Measurements from ENCODE around the gene TBC1D12. TPM values are rescaled to one million over a fixed set of nuclear protein-coding genes. Genes with fewer than 3 reads are reported as not detected.

TBC1D12 gene
- total and polyA plus RNA-seq, 8 donors = 4.1 to 9.2 (median 5.5) TPM

GRCh38 chr10:94440096-94440495 lies 37.8 kb downstream of the TBC1D12 start:
- DNase-seq = no peak
- H3K4me1 ChIP-seq = peaks cover 0 to 5% (median 0%) of the 10 kb centered on the region in 3 donors
- no peak overlapping the region for H3K4me3 ChIP-seq
- H3K36me3 ChIP-seq = no peaks in the 10 kb centered on the region
- no peak overlapping the region for H3K27ac ChIP-seq
- no peak for FAIRE-seq
- no peaks in the 10 kb centered on the region for H3K27me3 ChIP-seq
- ATAC-seq = no peak
- TF ChIP-seq CTCF (IDR thresholded peaks at IDR 0.05) = no peak
- H3K9me3 ChIP-seq = no peaks in the 10 kb centered on the region
- intact Hi-C loops (cut with DNase I) = no loop called here

- Histone ChIP-seq H3K27ac (no peak overlapping the region), H3K27me3 (no peaks in the 10 kb centered on the region), H3K36me3 (no peaks in the 10 kb centered on the region), H3K9me3 (no peaks in the 10 kb centered on the region), H3K4me1 (no peaks in the 10 kb centered on the region), H3K4me3 (no peak overlapping the region)
- DNase-seq = no peak
- no peak for ATAC-seq
- FAIRE-seq = no peak
- WGBS, 2 donors = 35% methylated on average over 2 of the region's 2 CpGs
- no peak for TF ChIP-seq CTCF (IDR thresholded peaks at IDR 0.05)
- intact Hi-C loops (cut with DNase I) = no loop called here
Measured at GRCh38 chr10:94443047-94443446, 40.7 kb downstream of the TBC1D12 start.

GRCh38 chr10:94443549-94443948 lies 41.2 kb downstream of the TBC1D12 start:
- H3K36me3 ChIP-seq = no peaks in the 10 kb centered on the region
- 83 to 87% methylated on average over 4 of the region's 4 CpGs for WGBS, 2 donors
- FAIRE-seq (no peak), DNase-seq (no peak), ATAC-seq (no peak)
- H3K27me3 ChIP-seq = no peaks in the 10 kb centered on the region
- no peak overlapping the region for H3K27ac ChIP-seq
- no peak for TF ChIP-seq CTCF (IDR thresholded peaks at IDR 0.05)
- no peaks in the 10 kb centered on the region for H3K4me1 ChIP-seq
- H3K4me3 ChIP-seq = no peak overlapping the region
- H3K9me3 ChIP-seq = no peaks in the 10 kb centered on the region
- intact Hi-C loops (cut with DNase I) = no loop called here

GRCh38 chr10:94450782-94451181 lies 48.4 kb downstream of the TBC1D12 start:
- ATAC-seq (no peak), FAIRE-seq (no peak), DNase-seq (no peak)
- no peaks in the 10 kb centered on the region for H3K36me3 ChIP-seq
- no peaks in the 10 kb centered on the region for H3K27me3 ChIP-seq
- no peaks in the 10 kb centered on the region for H3K4me1 ChIP-seq
- intact Hi-C loops (cut with DNase I) = no loop called here
- no peak for TF ChIP-seq CTCF (IDR thresholded peaks at IDR 0.05)
- H3K9me3 ChIP-seq = no peaks in the 10 kb centered on the region
- H3K27ac ChIP-seq = no peak overlapping the region
- H3K4me3 ChIP-seq = no peak overlapping the region

- ATAC-seq (no peak), FAIRE-seq (no peak), DNase-seq (no peak)
- no peak for TF ChIP-seq CTCF (IDR thresholded peaks at IDR 0.05)
- intact Hi-C loops (cut with DNase I) = no loop called here
- H3K4me3 ChIP-seq = no peak overlapping the region
- H3K27ac ChIP-seq = no peak overlapping the region
- no peaks in the 10 kb centered on the region for H3K27me3 ChIP-seq
- H3K9me3 ChIP-seq = no peaks in the 10 kb centered on the region
- 95 to 98% methylated on average over 1 of the region's 1 CpG for WGBS, 2 donors
- no peaks in the 10 kb centered on the region for H3K4me1 ChIP-seq
- no peaks in the 10 kb centered on the region for H3K36me3 ChIP-seq
Measured at GRCh38 chr10:94451883-94452519, 49.7 kb downstream of the TBC1D12 start.
